NCI-H226 (cell line): ENCODE measurements around the gene SUMO2.
"Not testable (repeated sequence)": the region's sequence is repeated elsewhere in the genome, so short reads cannot be mapped to it uniquely, and the experiment has no call there.

Experiments used
- DNase-seq: peaks from one replicate; pipeline ENCODE4 v3.0.0-alpha.2; 2015

Gene SUMO2

GRCh38 chr17:75142236-75142971 is 40.4 kb downstream of the SUMO2 start:
- no peak for DNase-seq

GRCh38 chr17:75138519-75138918 is 44.2 kb downstream of the SUMO2 start:
- DNase-seq: no peak

- DNase-seq: not testable (repeated sequence)
Measured at GRCh38 chr17:75137762-75138161, 45.0 kb downstream of the SUMO2 start.

GRCh38 chr17:75135946-75136345 is 46.8 kb downstream of the SUMO2 start:
- DNase-seq: no peak

DNA sequence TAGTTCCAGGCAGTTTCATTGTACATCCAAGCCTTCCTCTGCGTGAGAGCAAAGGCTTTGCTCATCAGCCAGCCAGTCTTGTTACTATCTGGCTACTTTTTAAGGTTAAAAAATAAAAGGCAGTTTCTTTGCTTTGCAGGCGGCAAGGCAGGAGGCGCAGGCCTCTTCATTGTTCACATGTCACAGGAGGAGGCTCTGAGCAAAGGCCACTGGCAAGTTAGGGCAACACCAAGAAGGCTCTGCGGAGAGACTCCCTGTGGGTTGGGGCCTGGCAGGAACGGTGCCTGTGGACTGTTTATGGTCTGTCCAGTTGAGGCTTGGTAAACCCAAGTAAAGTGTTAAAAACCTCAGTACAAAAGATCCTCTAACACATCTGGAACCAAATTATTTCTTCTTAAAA is 47.3 kb downstream of the SUMO2 start:
- no peak for DNase-seq

DNA sequence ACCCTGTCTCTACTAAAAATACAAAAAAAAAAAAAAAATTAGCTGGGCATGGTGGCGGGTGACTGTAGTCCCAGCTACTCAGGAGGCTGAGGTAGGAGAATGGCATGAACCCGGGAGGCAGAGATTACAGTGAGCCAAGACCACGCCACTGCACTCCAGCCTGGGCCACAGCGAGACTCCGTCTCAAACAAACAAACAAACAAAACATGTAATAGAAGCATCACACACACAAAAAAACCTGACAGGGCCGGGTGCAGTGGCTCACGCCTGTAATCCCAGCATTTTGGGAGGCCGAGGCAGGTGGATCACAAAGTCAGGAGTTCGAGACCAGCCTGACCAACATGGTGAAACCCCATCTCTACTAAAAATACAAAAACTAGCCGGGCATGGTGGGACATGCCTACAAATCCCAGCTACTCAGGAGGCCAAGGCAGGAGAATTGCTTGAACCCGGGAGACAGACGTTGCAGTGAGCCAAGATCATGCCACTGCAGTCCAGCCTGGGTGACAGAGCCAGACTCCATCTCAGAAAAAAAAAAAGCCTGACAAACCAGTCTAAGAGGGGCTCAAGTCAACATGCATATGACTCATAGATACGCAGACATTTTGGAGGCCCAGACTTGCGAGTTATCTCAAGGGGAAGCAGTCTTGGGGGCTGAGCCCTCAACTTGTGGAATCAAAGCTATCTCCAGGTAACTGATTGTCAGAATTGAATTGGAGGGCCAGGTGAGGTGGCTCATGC is 49.0 kb downstream of the SUMO2 start:
- not testable (repeated sequence) for DNase-seq

DNA sequence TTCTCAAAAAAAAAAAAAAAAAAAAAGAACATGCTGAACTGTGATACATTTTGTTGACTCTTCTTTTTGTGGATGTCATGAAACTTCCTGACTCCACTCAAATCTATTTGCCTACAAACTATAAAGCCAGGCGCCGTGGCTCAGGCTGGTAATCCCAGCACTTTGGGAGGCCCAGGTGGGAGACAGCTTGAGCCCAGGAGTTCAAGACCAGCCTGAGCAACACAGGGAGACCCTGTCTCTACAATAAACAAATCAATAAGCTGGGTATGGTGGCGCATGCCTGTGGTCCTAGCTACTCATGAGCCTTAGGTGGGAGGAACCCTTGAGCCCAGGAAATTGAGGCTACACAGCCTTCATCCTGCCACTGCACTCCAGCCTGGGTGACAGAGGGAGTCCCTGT is 49.8 kb downstream of the SUMO2 start:
- no peak for DNase-seq

DNA sequence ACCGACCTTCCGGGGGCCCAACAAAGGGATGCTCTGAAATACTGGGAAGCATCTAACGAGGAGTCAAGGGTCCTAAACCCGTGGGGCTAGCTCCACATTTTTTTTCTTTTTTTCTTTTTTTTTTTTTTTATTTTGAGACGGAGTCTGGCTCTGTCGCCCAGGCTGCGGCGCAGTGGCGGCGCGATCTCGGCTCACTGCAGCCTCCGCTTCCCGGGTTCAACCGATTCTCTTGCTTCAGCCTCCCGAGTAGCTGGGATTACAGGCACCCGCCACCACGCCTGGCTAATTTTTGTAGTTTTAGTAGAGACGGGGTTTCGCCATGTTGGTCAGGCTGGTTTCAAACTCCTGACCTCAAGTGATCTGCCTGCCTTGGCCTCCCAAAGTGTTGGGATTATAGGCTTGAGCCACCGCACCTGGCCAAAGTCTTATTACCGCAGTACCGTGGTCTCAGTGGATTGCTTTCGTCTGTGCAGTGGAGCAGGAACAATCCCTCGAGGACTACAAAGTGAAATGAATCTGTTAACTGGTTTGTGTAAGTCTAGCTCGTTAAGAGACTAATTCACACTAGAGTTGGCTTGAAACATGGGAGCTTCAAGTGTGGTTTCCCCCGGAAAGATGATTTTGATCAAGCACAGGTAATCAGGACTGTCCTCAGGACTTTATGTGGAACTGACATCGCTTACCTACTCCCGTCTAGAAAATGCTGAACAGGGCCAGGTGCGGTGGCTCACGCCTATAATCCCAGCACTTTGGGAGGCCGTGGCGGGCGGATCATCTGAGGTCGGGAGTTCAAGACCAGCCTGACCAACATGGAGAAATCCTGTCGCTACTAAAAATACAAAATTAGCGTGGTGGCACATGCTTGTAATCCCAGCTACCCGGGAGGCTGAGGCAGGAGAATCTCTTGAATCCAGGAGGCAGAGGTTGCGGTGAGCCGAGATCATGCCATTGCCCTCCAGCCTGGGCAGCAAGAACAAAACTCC is 50.5 kb downstream of the SUMO2 start:
- not testable (repeated sequence) for DNase-seq

DNA sequence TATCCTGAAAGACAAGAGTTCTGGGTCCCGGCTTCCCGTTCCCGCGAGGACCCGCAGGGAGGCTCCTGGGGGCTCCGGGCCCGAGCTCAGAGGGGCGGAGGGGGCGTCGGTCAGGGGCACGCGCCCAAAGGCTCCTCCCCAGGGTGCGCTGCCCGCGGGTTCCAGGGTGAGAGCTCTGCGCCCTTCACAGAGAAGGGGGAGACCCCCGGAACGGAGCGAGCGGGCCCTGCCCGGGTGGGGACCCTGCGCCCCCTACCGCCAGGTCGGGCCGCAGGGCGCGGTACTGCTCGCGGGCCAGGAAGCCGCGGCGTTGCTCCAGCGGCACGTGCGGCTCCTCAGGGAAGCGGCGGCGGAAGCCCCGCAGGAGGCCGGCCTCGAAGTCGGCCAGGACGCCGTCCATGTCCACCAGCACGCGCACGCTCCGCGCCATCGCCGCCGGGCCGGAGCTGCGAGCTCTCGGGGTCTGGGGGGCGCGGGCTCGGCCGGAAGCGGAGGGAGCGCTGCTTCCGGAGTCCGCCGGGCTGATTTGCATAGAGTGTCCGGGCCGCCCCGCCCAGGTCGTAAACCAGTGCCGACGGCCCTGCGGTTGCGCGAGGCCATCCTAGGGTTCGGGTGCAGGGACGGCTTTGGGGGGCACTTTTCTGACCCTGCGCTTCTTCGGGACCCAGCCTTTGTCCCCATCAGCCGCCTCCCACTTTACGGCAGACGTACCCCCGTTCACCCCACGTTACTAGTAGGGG is 51.3 kb downstream of the SUMO2 start, which contains the start of gene NT5C:
TSS of gene NT5C (minus strand) at position 465 of the 740 bp plus-strand sequence. CDS start at position 430, 35 bp downstream.
- peak; percentile 84 for DNase-seq

DNA sequence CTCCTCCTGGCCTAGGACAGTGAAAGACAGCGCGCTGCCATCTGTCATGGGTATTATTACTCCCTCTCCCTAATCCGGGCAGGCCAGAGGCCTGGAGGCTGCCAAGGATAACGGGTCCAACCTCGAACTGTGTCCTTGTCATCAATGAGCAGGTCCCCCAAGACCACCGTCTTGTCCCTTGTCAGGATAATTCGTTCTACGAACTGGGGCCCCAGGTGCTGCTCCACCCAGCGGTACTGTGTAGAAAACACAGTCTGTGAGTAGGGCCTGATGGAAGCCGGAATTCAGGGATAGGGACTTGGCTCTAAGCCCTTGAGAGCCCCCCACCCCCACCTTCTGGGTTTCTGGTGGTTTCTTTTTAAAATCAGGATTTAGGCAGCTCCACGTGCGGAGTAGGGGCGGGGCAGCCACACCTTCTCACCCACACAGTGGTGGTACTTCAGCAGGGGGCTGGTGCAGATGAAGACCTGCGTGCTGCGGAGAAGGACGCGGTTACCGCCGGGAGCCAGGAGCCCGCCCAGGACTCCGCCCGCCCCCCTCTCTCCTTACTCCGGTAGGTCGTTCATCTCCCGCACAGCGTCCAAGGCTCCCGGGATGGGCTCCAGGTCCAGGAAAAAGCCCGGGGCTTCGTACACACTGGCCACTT is 52.0 kb downstream of the SUMO2 start:
- DNase-seq: peak; percentile 67

GRCh38 chr17:75130059-75130631 is 52.6 kb downstream of the SUMO2 start:
- no peak for DNase-seq

- DNase-seq: no peak
Measured at GRCh38 chr17:75129576-75129975, 53.2 kb downstream of the SUMO2 start.

- DNase-seq: no peak
Measured at GRCh38 chr17:75128694-75129505, 53.9 kb downstream of the SUMO2 start.

GRCh38 chr17:75127936-75128335 is 54.8 kb downstream of the SUMO2 start:
- DNase-seq: not testable (repeated sequence)

DNA sequence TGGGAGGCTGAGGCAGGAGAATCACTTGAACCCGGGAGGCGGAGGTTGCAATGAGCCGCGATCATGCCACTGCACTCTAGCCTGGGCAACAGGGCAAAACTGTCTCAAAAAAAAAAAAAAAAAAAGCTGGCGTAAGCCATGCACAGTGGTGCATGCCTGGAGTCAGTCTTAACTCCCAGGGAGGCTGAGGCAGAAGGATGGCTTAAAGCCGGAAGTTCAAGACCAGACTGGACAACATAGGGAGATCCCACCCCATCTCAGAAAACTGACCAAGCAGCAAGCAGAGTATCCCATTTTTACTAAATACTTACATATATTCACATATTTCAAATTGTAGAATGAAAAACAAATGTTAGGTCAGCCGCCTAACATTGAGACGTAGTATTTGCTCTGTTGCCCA is 55.8 kb downstream of the SUMO2 start:
- no peak for DNase-seq

DNA sequence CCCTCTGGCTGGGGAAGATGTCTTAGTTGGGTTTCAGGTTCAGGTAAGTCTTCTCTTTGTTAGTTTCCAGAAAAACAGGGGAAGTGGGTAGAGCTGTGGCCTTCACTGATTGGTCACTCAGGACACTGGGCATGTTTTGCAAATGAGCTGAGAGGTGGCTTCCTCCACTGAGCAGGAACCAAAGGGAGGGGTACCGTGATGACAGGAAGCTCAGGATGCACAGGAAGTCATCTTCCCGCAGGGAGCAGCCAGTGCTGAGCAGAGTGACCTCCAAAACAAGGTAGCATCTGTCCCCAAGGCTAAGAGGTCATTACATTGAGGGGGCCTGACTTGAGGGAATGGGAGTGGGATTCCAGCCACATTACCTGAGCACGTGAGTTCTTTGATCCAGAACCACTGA is 56.8 kb downstream of the SUMO2 start:
- DNase-seq: no peak

GRCh38 chr17:75124819-75125162 is 58.0 kb downstream of the SUMO2 start:
- DNase-seq: no peak

DNA sequence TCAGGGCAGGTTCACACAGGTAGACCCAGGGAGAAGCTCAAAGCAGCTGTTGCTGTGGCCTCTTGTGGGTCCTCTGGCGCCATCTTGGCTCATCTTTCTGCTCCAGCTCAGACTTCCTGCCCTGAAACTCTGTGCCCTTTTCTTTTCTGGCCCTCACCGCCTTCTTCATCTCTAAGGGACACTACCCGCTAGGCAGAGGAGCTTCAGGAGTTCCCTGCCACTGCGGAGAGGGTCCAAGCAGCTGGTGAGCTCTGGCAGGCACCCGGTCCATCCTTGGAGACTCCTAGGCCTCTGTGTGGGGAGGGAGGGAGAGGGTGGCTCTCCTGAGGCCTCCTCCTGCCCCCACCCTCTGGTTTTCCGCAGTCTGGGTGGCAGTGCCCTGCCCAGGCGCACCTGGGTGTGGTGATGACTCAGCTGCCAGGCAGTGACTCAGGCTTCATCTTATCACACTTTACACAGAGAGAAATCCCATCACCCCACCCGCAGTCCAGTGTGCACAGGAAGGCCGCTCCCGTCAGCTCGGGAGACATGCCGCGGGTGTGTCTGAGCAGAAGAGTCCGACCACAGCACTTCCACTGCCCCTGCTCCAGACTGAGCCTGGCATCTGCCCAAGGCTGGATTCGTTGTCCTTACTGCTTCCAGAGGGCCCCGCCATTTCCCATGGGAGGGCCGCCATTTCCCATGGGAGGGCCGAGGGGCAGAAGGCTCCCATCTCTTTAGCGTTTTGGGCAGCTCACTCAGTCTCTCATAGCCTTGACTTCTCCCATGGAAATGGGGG is 58.5 kb downstream of the SUMO2 start:
- peak; percentile 99 for DNase-seq

- DNase-seq: no peak
Measured at GRCh38 chr17:75118307-75118706, 64.5 kb downstream of the SUMO2 start.

- DNase-seq: no peak
Measured at GRCh38 chr17:75116737-75117136, 66.0 kb downstream of the SUMO2 start.
